OCI-LY1 (cell line): Measurements from ENCODE around the gene NAA16.

Source experiments
- H2AFZ ChIP-seq: fragments of 200-600 bp; sonication (generic), shearing (Covaris generic); 2 replicates; pipeline ENCODE4 v1.6.0; 2014; ENCODE audit warnings: antibody characterized with exemption, mild to moderate bottlenecking, low read length
- H3F3A ChIP-seq: fragments of 200-600 bp; sonication (generic), shearing (Covaris generic); 2 replicates; pipeline ENCODE4 v1.6.0; 2014; ENCODE audit warnings: mild to moderate bottlenecking, antibody characterized with exemption, low read length, moderate library complexity; ENCODE audit not compliant: insufficient read depth
- H3K27ac ChIP-seq: fragments of 200-600 bp; sonication (generic); 2 replicates; pipeline ENCODE4 v1.5.1; 2014; ENCODE audit warnings: low read length, mixed run types, mild to moderate bottlenecking, low read depth; ENCODE audit not compliant: poor library complexity, severe bottlenecking
- H3K27me3 ChIP-seq: fragments of 200-600 bp; sonication (generic); 2 replicates; pipeline ENCODE4 v1.6.0; 2014; ENCODE audit warnings: antibody characterized with exemption, mild to moderate bottlenecking, low read length, moderate library complexity; ENCODE audit not compliant: insufficient read depth
- H3K36me3 ChIP-seq: fragments of 200-600 bp; sonication (generic); 2 replicates; pipeline ENCODE4 v1.6.1; 2014; ENCODE audit warnings: mild to moderate bottlenecking, antibody characterized with exemption, low read length, moderate library complexity, mixed read lengths; ENCODE audit not compliant: insufficient read depth
- H3K4me1 ChIP-seq: fragments of 200-600 bp; sonication (generic); 2 replicates; pipeline ENCODE4 v1.5.1; 2014; ENCODE audit warnings: mild to moderate bottlenecking, low read length, moderate library complexity; ENCODE audit not compliant: insufficient read depth, severe bottlenecking
- H3K4me2 ChIP-seq: fragments of 200-600 bp; sonication (generic), shearing (Covaris generic); 2 replicates; pipeline ENCODE4 v1.6.1; 2014; ENCODE audit warnings: low read length
- H3K4me3 ChIP-seq: fragments of 200-600 bp; sonication (generic); 2 replicates; pipeline ENCODE4 v1.5.1; 2014; ENCODE audit warnings: low read length, low read depth, mild to moderate bottlenecking, mixed read lengths; ENCODE audit not compliant: poor library complexity, severe bottlenecking
- H3K79me2 ChIP-seq: fragments of 200-600 bp; shearing (Covaris generic); 2 replicates; pipeline ENCODE4 v1.6.1; 2016; ENCODE audit warnings: mixed run types, low read length, mixed read lengths; ENCODE audit not compliant: insufficient read depth
- H3K9ac ChIP-seq: fragments of 200-600 bp; sonication (generic), shearing (Covaris generic); 2 replicates; pipeline ENCODE4 v1.6.1; 2014; ENCODE audit warnings: mild to moderate bottlenecking, low read length, mixed read lengths
- H3K9me2 ChIP-seq: fragments of 200-600 bp; sonication (generic), shearing (Covaris generic); 2 replicates; pipeline ENCODE4 v1.6.1; 2014; ENCODE audit warnings: low read depth, mild to moderate bottlenecking, low read length, mixed read lengths
- H3K9me3 ChIP-seq: fragments of 200-600 bp; shearing (Covaris generic); 2 replicates; pipeline ENCODE4 v1.6.1; 2014; ENCODE audit warnings: low read length, mixed read lengths
- H4K20me1 ChIP-seq: fragments of 200-600 bp; sonication (generic), shearing (Covaris generic); 2 replicates; pipeline ENCODE4 v1.6.0; 2016; ENCODE audit warnings: mild to moderate bottlenecking, low read length; ENCODE audit not compliant: insufficient read depth
- CTCF ChIP-seq: fragments of 200-600 bp; sonication (generic), shearing (Covaris generic); IDR thresholded peaks from 2 replicates; pipeline ENCODE4 v1.5.1; 2017; ENCODE audit warnings: mild to moderate bottlenecking, antibody characterized with exemption, low read length, moderate library complexity, mixed read lengths
- EZH2 ChIP-seq: fragments of 200-600 bp; sonication (generic), shearing (Covaris generic); IDR thresholded peaks from 2 replicates; pipeline ENCODE4 v1.8.0; 2017; ENCODE audit warnings: borderline replicate concordance, mixed run types, mild to moderate bottlenecking, antibody characterized with exemption, low read length, moderate library complexity, mixed read lengths

The NAA16 gene

GRCh38 chr13:41370736-41371135 is 59.7 kb downstream of the NAA16 start:
- H3K4me2 ChIP-seq: no peak overlapping the region
- no peak overlapping the region for H2AFZ ChIP-seq
- H3K79me2 ChIP-seq: no peaks in the 10 kb centered on the region
- H3K9ac ChIP-seq: no peak overlapping the region
- no peaks in the 10 kb centered on the region for H3K9me3 ChIP-seq
- TF ChIP-seq EZH2 (no peak), CTCF (no peak)
- H3K9me2 ChIP-seq: no peaks in the 10 kb centered on the region
- peaks cover 99% of the 10 kb centered on the region for H3K36me3 ChIP-seq
- H3K27me3 ChIP-seq: no peaks in the 10 kb centered on the region
- H3K4me1 ChIP-seq: no peaks in the 10 kb centered on the region
- H3K27ac ChIP-seq: no peak overlapping the region
- no peaks in the 10 kb centered on the region for H4K20me1 ChIP-seq
- no peaks in the 10 kb centered on the region for H3F3A ChIP-seq
- H3K4me3 ChIP-seq: no peak overlapping the region

GRCh38 chr13:41377446-41377845 is 66.4 kb downstream of the NAA16 start:
- no peak overlapping the region for H3K4me2 ChIP-seq
- H3K27me3 ChIP-seq: no peaks in the 10 kb centered on the region
- no peak overlapping the region for H3K9ac ChIP-seq
- no peak overlapping the region for H2AFZ ChIP-seq
- H3K9me2 ChIP-seq: no peaks in the 10 kb centered on the region
- no peak overlapping the region for H3K27ac ChIP-seq
- no peaks in the 10 kb centered on the region for H4K20me1 ChIP-seq
- no peaks in the 10 kb centered on the region for H3K79me2 ChIP-seq
- peaks cover 51% of the 10 kb centered on the region for H3K36me3 ChIP-seq
- no peaks in the 10 kb centered on the region for H3K9me3 ChIP-seq
- 0 out of 2 replicates have a peak, but pooled peaks cover 5% of the 10 kb centered on the region for H3F3A ChIP-seq
- no peaks in the 10 kb centered on the region for H3K4me1 ChIP-seq
- TF ChIP-seq CTCF (no peak), EZH2 (no peak)
- no peak overlapping the region for H3K4me3 ChIP-seq

GRCh38 chr13:41382431-41382830 is 71.4 kb downstream of the NAA16 start:
- H4K20me1 ChIP-seq: no peaks in the 10 kb centered on the region
- no peaks in the 10 kb centered on the region for H3K9me2 ChIP-seq
- no peak for TF ChIP-seq EZH2
- no peak for TF ChIP-seq CTCF
- H2AFZ ChIP-seq: no peak overlapping the region
- no peak overlapping the region for H3K27ac ChIP-seq
- H3K9ac ChIP-seq: no peak overlapping the region
- no peaks in the 10 kb centered on the region for H3K79me2 ChIP-seq
- peaks cover 3% of the 10 kb centered on the region; the same call in 1 of the 2 replicates for H3K36me3 ChIP-seq
- 0 out of 2 replicates have a peak, but pooled peaks cover 5% of the 10 kb centered on the region for H3F3A ChIP-seq
- H3K9me3 ChIP-seq: no peaks in the 10 kb centered on the region
- no peak overlapping the region for H3K4me3 ChIP-seq
- H3K4me2 ChIP-seq: no peak overlapping the region
- H3K4me1 ChIP-seq: peaks cover 14% of the 10 kb centered on the region
- H3K27me3 ChIP-seq: no peaks in the 10 kb centered on the region
